ENCODE results near the gene ELAVL3.

GRCh38 chr19:11434703-11435056 lies 46.2 kb downstream of the ELAVL3 start:
- TF ChIP-seq CTCF (IDR thresholded peaks at IDR 0.05; ENCODE audit: borderline replicate concordance, extremely low read depth, low read length, poor library complexity, severe bottlenecking) (no peak), EZH2 (IDR thresholded peaks at IDR 0.05; ENCODE audit: borderline replicate concordance, low read depth, low read length, severe bottlenecking) (no peak)
